B cell (primary cell): ENCODE results near the gene DNAJC15. TPM values are rescaled to one million over a fixed set of nuclear protein-coding genes. Genes with fewer than 3 reads are reported as not detected.

Source experiments
- ATAC-seq: fragments of 200-7000 bp; cut with Tn5 transposase; one replicate; pipeline ENCODE4 v1.10.0; 2021; ENCODE audit warnings: low read depth, mild to moderate bottlenecking, moderate number of reproducible peaks, moderate library complexity
- CTCF ChIA-PET: fragments of 350-600 bp; sonication (Branson Sonifier 250); formaldehyde crosslinking; loops from one replicate; lab custom pipeline; 2021; ENCODE audit warnings: antibody characterized with exemption, inconsistent platforms; lab: Charles Lee
- POLR2A ChIA-PET: fragments of 350-600 bp; sonication (Branson Sonifier 250); formaldehyde crosslinking; loops from one replicate; lab custom pipeline; 2021; ENCODE audit warnings: antibody characterized with exemption; lab: Charles Lee
- DNase-seq: peaks from one replicate; pipeline ENCODE4 v3.0.0; 2013
- H2AFZ ChIP-seq: 2 replicates; pipeline ENCODE4 v1.6.1; 2012; ENCODE audit warnings: mild to moderate bottlenecking, low read depth, low read length; ENCODE audit not compliant: insufficient read depth, poor library complexity, severe bottlenecking
- H3K27ac ChIP-seq, 2 donors: 1 replicate in 1 of 2; 2 replicates in 1 of 2; pipeline ENCODE4 v1.5.1; 2012 to 2013; ENCODE audit warnings: low read length in 2 of 2, mild to moderate bottlenecking in 2 of 2, moderate library complexity in 1 of 2
- H3K27me3 ChIP-seq, 4 experiments: fragments of 200-600 bp in 1 of 4; sonication (generic) in 1 of 4; replicated peaks in 1 of 4; 1 replicate in 2 of 4; 2 replicates in 2 of 4; pipeline versions ENCODE4 v1.6.1 to v1.7.0; 2013 to 2016; ENCODE audit warnings: low read length in 3 of 4, mild to moderate bottlenecking in 2 of 4, mixed read lengths in 1 of 4, moderate library complexity in 1 of 4; ENCODE audit not compliant: insufficient read depth in 4 of 4, control insufficient read depth in 3 of 4; ENCODE audit errors: control extremely low read depth in 1 of 4
- H3K36me3 ChIP-seq, 2 experiments: replicated peaks in 1 of 2; 1 replicate in 1 of 2; 2 replicates in 1 of 2; pipeline versions ENCODE4 v1.6.1 to v1.7.1; 2013; ENCODE audit warnings: low read length in 1 of 2; ENCODE audit not compliant: insufficient read depth in 2 of 2, control insufficient read depth in 1 of 2; ENCODE audit errors: control extremely low read depth in 1 of 2, extremely low read depth in 1 of 2
- H3K4me1 ChIP-seq, 2 donors: fragments of 200-600 bp in 1 of 2; sonication (generic) in 1 of 2; 1 replicate in 1 of 2; 2 replicates in 1 of 2; pipeline versions ENCODE4 v1.5.1 to v1.6.1; 2013 to 2017; ENCODE audit warnings: low read length in 2 of 2; ENCODE audit not compliant: control insufficient read depth in 2 of 2, insufficient read depth in 2 of 2
- H3K4me2 ChIP-seq: replicated peaks from 2 replicates; pipeline ENCODE3; 2012; ENCODE audit warnings: mild to moderate bottlenecking, low read depth, low read length; ENCODE audit not compliant: poor library complexity, severe bottlenecking
- H3K4me3 ChIP-seq, 5 experiments: fragments of 200-600 bp in 1 of 5; sonication (generic) in 1 of 5; 1 replicate in 3 of 5; 2 replicates in 2 of 5; pipeline versions ENCODE4 v1.5.1 to v1.7.0; 2011 to 2016; ENCODE audit warnings: low read length in 4 of 5, mild to moderate bottlenecking in 4 of 5, low read depth in 2 of 5, control low read depth in 1 of 5, moderate library complexity in 1 of 5; ENCODE audit not compliant: insufficient read depth in 1 of 5; ENCODE audit errors: control extremely low read depth in 1 of 5, extremely low read depth in 1 of 5
- H3K79me2 ChIP-seq: fragments of 200-600 bp; sonication (generic); one replicate; pipeline ENCODE4 v1.6.0; 2016; ENCODE audit warnings: low read length; ENCODE audit not compliant: control insufficient read depth, insufficient read depth
- H3K9ac ChIP-seq: fragments of 200-600 bp; sonication (generic); 2 replicates; pipeline ENCODE4 v1.6.1; 2017; ENCODE audit warnings: mild to moderate bottlenecking, low read length, moderate library complexity
- H3K9me3 ChIP-seq, 3 donors: one replicate each; pipeline versions ENCODE4 v1.6.1 to v1.7.1; 2013; ENCODE audit warnings: low read length in 2 of 3; ENCODE audit not compliant: control insufficient read depth in 2 of 3, insufficient read depth in 1 of 3; ENCODE audit errors: control extremely low read depth in 1 of 3
- H4K20me1 ChIP-seq: 2 replicates; pipeline ENCODE4 v1.6.0; 2012; ENCODE audit warnings: mild to moderate bottlenecking, low read length; ENCODE audit not compliant: insufficient read depth, control insufficient read depth, poor library complexity, severe bottlenecking
- H3K27ac Mint-ChIP-seq: one replicate; pipeline ENCODE4 v1.8.0; 2021; ENCODE audit warnings: mixed read lengths
- H3K27me3 Mint-ChIP-seq: one replicate; pipeline ENCODE4 v1.8.0; 2021; ENCODE audit warnings: mixed read lengths
- H3K4me1 Mint-ChIP-seq: one replicate; pipeline ENCODE4 v1.8.0; 2021; ENCODE audit warnings: mixed read lengths
- H3K4me3 Mint-ChIP-seq: one replicate; pipeline ENCODE4 v1.8.0; 2021; ENCODE audit warnings: mixed read lengths
- H3K9me3 Mint-ChIP-seq: one replicate; pipeline ENCODE4 v1.8.0; 2022; ENCODE audit warnings: mixed read lengths; ENCODE audit not compliant: insufficient read depth
- EZH2 ChIP-seq: IDR thresholded peaks from 2 replicates; pipeline ENCODE4 v1.6.1; 2012; ENCODE audit warnings: borderline replicate concordance, low read depth, mild to moderate bottlenecking, moderate library complexity, low read length; ENCODE audit not compliant: insufficient read depth, poor library complexity, severe bottlenecking
- WGBS: methylation state at CpG from one replicate; pipeline ENCODE4 v1.1.5; 2013; ENCODE audit warnings: missing lambda C conversion rate; ENCODE audit not compliant: insufficient coverage; 5-methylcytosine and 5-hydroxymethylcytosine counted together
- intact Hi-C: fragments of 100-400 bp; cut with micrococcal nuclease; formaldehyde crosslinking; loops from one replicate; pipeline ENCODE4 v1.10.0; 2022
- polyA plus RNA-seq: library from polyadenylated mRNA; depleted of rRNA; stranded (reverse); fragments of >200 nt; gene quantifications from 2 replicates; pipeline ENCODE4 v1.2.3, GENCODE V29; 2012
- total RNA-seq, 2 donors: library from RNA; stranded (reverse); fragments of 120-200 nt in 1 of 2; gene quantifications; 1 replicate in 1 of 2; 2 replicates in 1 of 2; pipeline versions ENCODE4 v1.2.3 to v1.2.4, GENCODE V29; 2013 to 2022
- TF ChIP-seq, protein P1 (sequence below): fragments of 200-600 bp; IDR thresholded peaks from one replicate; pipeline ENCODE4 v1.8.0; 2022; ENCODE audit warnings: antibody characterized with exemption, mild to moderate bottlenecking

The DNAJC15 gene
- total and polyA plus RNA-seq, 2 donors (not counting 1 experiment from before 2014, with no cell fraction given) = 11.5 to 15.2 TPM

DNA sequence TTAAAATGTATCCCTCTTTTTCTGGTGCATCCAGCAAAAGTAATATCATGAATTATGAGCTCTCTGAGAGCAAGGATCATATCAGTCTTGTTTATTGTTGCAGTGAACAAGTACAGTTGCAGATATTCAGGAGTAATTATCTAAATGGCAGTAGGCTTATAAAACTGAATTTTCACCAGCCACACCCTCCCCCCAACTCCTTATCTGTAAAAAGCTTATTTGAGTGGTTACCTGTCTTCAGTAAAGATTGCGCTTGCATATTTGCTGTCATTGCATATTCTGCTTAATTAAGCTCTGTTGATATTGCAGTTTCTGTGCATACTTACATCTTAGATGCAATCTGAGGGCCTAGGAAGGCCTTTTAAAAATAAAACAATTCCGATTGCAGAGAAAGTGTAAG is 87.3 kb downstream of the DNAJC15 start:
- DNase-seq = no peak
- Mint-ChIP-seq H3K27ac (no peak overlapping the region), H3K4me1 (no peaks in the 10 kb centered on the region), H3K4me3 (no peak overlapping the region), H3K9me3 (no peaks in the 10 kb centered on the region), H3K27me3 (no peaks in the 10 kb centered on the region)
- TF ChIP-seq EZH2 = no peak
- TF ChIP-seq, protein P1, sequence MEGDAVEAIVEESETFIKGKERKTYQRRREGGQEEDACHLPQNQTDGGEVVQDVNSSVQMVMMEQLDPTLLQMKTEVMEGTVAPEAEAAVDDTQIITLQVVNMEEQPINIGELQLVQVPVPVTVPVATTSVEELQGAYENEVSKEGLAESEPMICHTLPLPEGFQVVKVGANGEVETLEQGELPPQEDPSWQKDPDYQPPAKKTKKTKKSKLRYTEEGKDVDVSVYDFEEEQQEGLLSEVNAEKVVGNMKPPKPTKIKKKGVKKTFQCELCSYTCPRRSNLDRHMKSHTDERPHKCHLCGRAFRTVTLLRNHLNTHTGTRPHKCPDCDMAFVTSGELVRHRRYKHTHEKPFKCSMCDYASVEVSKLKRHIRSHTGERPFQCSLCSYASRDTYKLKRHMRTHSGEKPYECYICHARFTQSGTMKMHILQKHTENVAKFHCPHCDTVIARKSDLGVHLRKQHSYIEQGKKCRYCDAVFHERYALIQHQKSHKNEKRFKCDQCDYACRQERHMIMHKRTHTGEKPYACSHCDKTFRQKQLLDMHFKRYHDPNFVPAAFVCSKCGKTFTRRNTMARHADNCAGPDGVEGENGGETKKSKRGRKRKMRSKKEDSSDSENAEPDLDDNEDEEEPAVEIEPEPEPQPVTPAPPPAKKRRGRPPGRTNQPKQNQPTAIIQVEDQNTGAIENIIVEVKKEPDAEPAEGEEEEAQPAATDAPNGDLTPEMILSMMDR = no peak
- H3K79me2 ChIP-seq = no peaks in the 10 kb centered on the region
- no peaks in the 10 kb centered on the region for H4K20me1 ChIP-seq
- ATAC-seq = no peak
- H3K27ac ChIP-seq = no peak overlapping the region
- H3K4me3 ChIP-seq = no peak overlapping the region
- no peaks in the 10 kb centered on the region for H3K4me1 ChIP-seq
- ChIA-PET CTCF (interaction anchor here (1.4 kb wide), 1 partner anchor 21 kb away, joined by 3 read pairs; no protein-coding TSS in a partner anchor), POLR2A (no interaction called here)
- peaks cover 0 to 19% of the 10 kb centered on the region in 2 experiments for H3K36me3 ChIP-seq
- WGBS = 100% methylated on average over 1 of the region's 2 CpGs
- no peak overlapping the region for H2AFZ ChIP-seq
- H3K9me3 ChIP-seq = no peaks in the 10 kb centered on the region
- no peak overlapping the region for H3K4me2 ChIP-seq
- H3K27me3 ChIP-seq = no peaks in the 10 kb centered on the region
- intact Hi-C loops = no loop called here
- no peak overlapping the region for H3K9ac ChIP-seq

DNA sequence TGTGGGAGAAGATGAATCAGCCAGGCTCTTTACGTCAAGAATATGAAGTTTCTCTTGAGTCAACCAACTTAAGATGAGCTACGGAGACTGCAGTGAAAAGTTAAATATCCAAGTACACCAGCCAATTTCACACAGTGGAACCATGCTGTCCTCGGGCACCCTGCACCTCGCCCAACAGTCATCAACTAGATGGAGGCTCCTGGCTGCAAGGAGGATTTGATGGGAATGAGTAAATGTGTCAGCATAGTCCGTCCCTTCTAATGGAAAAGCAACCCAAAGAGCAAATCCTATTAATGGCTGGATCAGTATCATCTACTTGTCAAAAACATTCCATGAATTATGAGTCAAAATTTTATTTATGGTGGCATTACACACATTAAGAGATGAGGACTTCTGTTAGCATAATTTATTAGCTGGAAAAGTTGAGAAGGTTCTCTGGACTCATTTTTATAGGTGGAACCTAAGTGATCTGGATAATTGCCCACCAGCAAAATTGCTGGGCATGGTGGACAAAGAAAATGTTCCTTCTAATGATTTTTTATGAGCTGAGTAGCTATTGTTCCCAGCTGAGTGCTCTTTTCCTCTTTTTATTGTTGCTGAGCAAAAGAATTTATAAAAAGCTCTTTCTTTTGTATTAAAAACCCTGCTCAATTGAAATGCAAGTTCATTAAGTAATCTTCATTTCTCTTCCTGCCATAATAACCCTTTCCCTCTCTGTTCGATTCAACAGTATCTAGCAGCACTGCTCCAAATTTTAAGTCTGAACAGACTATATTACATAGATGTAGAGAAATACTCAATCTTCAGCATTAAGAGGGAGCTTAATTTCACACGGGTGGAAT is 88.4 kb downstream of the DNAJC15 start:
- H3K36me3 ChIP-seq = peaks cover 0 to 19% of the 10 kb centered on the region in 2 experiments
- H3K4me2 ChIP-seq = no peak overlapping the region
- H3K9me3 ChIP-seq = no peaks in the 10 kb centered on the region
- POLR2A ChIA-PET = no interaction called here
- DNase-seq (no peak), ATAC-seq (no peak)
- intact Hi-C loops = no loop called here
- H3K4me1 Mint-ChIP-seq = no peaks in the 10 kb centered on the region
- H3K4me3 ChIP-seq = no peak overlapping the region
- H3K27me3 Mint-ChIP-seq = no peaks in the 10 kb centered on the region
- no peak overlapping the region for H2AFZ ChIP-seq
- CTCF ChIA-PET = interaction anchor here (1.4 kb wide), 1 partner anchor 20 kb away, joined by 3 read pairs; no protein-coding TSS in a partner anchor
- H3K27me3 ChIP-seq = no peaks in the 10 kb centered on the region
- H3K27ac ChIP-seq = no peak overlapping the region
- no peaks in the 10 kb centered on the region for H4K20me1 ChIP-seq
- H3K4me3 Mint-ChIP-seq = no peak overlapping the region
- no peak overlapping the region for H3K9ac ChIP-seq
- H3K4me1 ChIP-seq = no peaks in the 10 kb centered on the region
- WGBS = 100% methylated on average over 2 of the region's 7 CpGs
- no peaks in the 10 kb centered on the region for H3K79me2 ChIP-seq
- H3K27ac Mint-ChIP-seq = no peak overlapping the region
- no peaks in the 10 kb centered on the region for H3K9me3 Mint-ChIP-seq
- TF ChIP-seq, protein P1 = no peak
- no peak for TF ChIP-seq EZH2
